Measurements from ENCODE around the gene ISYNA1. TPM values are rescaled to one million over a fixed set of nuclear protein-coding genes. Genes with fewer than 3 reads are reported as not detected.

Gene ISYNA1
- total and polyA plus RNA-seq, 10 of the 15 experiments (the other 5 are each of a cell fraction or from before 2014, with no cell fraction given): 1.9 to 37.0 (median 9.1) TPM

DNA sequence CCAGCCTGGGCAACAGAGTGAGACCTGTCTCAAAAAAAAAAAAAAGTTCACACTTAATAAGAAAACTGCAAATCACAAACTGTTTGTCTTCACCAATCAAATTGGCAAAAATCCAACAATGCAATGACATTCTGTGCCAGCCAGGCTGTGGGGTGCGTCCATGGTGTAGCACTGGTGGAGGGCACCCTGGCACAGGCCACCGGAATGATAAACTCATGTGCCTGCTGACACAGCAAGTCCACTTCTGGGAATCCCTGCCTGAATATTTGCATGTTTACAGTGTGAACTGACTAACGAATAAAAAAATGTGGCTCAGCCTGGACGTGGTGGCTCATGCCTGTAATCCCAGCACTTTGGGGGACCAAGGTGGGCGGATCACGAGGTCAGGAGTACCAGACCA lies 38.9 kb downstream of the ISYNA1 start:
- TF ChIP-seq IRF4 (IDR thresholded peaks at IDR 0.05; ENCODE audit: low read depth, low read length) (no peak), ESRRA (IDR thresholded peaks at IDR 0.05; ENCODE audit: low read length) (no peak), PML (IDR thresholded peaks at IDR 0.05; ENCODE audit: low read length) (no peak), RB1 (IDR thresholded peaks at IDR 0.05; ENCODE audit: borderline replicate concordance) (no peak), RCOR1 (conservative IDR thresholded peaks at IDR 0.05; ENCODE audit: low read depth, low read length) (no peak), ATF7 (IDR thresholded peaks at IDR 0.05; ENCODE audit: low read depth) (no peak)
- no TSS peak for BruUV-seq (replicated peaks)
- Histone ChIP-seq H3K36me3 (ENCODE audit: control insufficient read depth in 2 of 2, insufficient read depth in 2 of 2, low read length in 1 of 2) (no peaks in the 10 kb centered on the region), H3K79me2 (ENCODE audit: control insufficient read depth, insufficient read depth, low read length) (no peaks in the 10 kb centered on the region), H3K4me1 (ENCODE audit: control insufficient read depth, insufficient read depth, low read length) (peaks cover 25% of the 10 kb centered on the region), H2AFZ (ENCODE audit: control insufficient read depth, low read depth, low read length) (no peak overlapping the region), H3K4me2 (ENCODE audit: control insufficient read depth, insufficient read depth) (no peak overlapping the region), H3K4me3 (no peak overlapping the region), H3K9me3 (replicated peaks; ENCODE audit: control insufficient read depth, insufficient read depth, low read length) (no peaks in the 10 kb centered on the region), H3K27me3 (replicated peaks in 1 of 2; ENCODE audit: control insufficient read depth in 2 of 2, insufficient read depth in 2 of 2, low read length in 1 of 2) (no peaks in the 10 kb centered on the region), H4K20me1 (ENCODE audit: control insufficient read depth, insufficient read depth) (no peaks in the 10 kb centered on the region), H3K9ac (ENCODE audit: control insufficient read depth, insufficient read depth, low read length) (no peak overlapping the region), H3K27ac (ENCODE audit: control insufficient read depth, insufficient read depth) (no peak overlapping the region)
- WGBS (ENCODE audit: insufficient coverage, insufficient replicate concordance, low lambda C conversion rate, missing lambda C conversion rate): 6% methylated on average over 6 of the region's 6 CpGs
- in situ Hi-C loops (cut with MboI) (no loop called here), intact Hi-C loops (cut with micrococcal nuclease; ENCODE audit: unreplicated experiment) (no loop called here)
- ChIA-PET CTCF (interaction anchor here (0.6 to 5.8 kb wide), 7 partner anchors 9 to 119 kb away, joined by 3 to 67 read pairs (median 3); no protein-coding TSS in a partner anchor), SMC1A (ENCODE audit: uncharacterized antibody, unreplicated experiment) (interaction anchor here (0.8 to 1.8 kb wide), 4 partner anchors 8 to 70 kb away, joined by 3 to 7 read pairs (median 4); no protein-coding TSS in a partner anchor), POLR2A (no interaction called here), RAD21 (ENCODE audit: unreplicated experiment) (interaction anchor here (1.1 to 1.8 kb wide), 2 partner anchors 20 to 119 kb away, joined by 3 to 6 read pairs; partner anchors contain the start of gene SSBP4)
- ATAC-seq (no peak), FAIRE-seq (no peak), DNase-seq (ENCODE audit: low read depth, low spot score) (no peak)
